Glutamatergic neuron (in vitro differentiated cells): Measurements from ENCODE around the gene TRAK1. TPM values are rescaled to one million over a fixed set of nuclear protein-coding genes. Genes with fewer than 3 reads are reported as not detected.

Source experiments
- DNase-seq: peaks from one replicate; pipeline ENCODE4 v3.0.0; 2022
- H3K27ac Mint-ChIP-seq: one replicate; pipeline ENCODE4 v1.8.0; 2020; ENCODE audit warnings: mild to moderate bottlenecking, mixed read lengths, inconsistent platforms; ENCODE audit not compliant: unreplicated experiment
- H3K27me3 Mint-ChIP-seq: one replicate; pipeline ENCODE4 v1.8.0; 2020; ENCODE audit warnings: mild to moderate bottlenecking, moderate library complexity, mixed read lengths, inconsistent platforms; ENCODE audit not compliant: unreplicated experiment
- H3K36me3 Mint-ChIP-seq: one replicate; pipeline ENCODE4 v1.8.0; 2020; ENCODE audit warnings: mild to moderate bottlenecking, mixed read lengths, inconsistent platforms; ENCODE audit not compliant: unreplicated experiment
- H3K4me1 Mint-ChIP-seq: one replicate; pipeline ENCODE4 v1.8.0; 2020; ENCODE audit warnings: mild to moderate bottlenecking, low read depth, mixed read lengths, inconsistent platforms; ENCODE audit not compliant: unreplicated experiment
- H3K4me3 Mint-ChIP-seq: one replicate; pipeline ENCODE4 v1.8.0; 2020; ENCODE audit warnings: mild to moderate bottlenecking, mixed read lengths, inconsistent platforms; ENCODE audit not compliant: unreplicated experiment
- H3K9me3 Mint-ChIP-seq: one replicate; pipeline ENCODE4 v1.8.0; 2020; ENCODE audit warnings: mild to moderate bottlenecking, moderate library complexity, mixed read lengths, inconsistent platforms; ENCODE audit not compliant: unreplicated experiment
- total RNA-seq: library from RNA; stranded (reverse); fragmentation: NEBNext Ultra II Directional; extraction: Animal tissue kit (Norgen Biotek cat#: 25700); gene quantifications from one replicate; pipeline ENCODE4 v1.2.1, GENCODE V29; 2021; ENCODE audit not compliant: unreplicated experiment
- TF ChIP-seq, protein P1 (sequence below): fragments of 200-600 bp; sonication (generic); IDR thresholded peaks from one replicate; pipeline ENCODE4 v1.5.0; 2021; ENCODE audit not compliant: partially characterized antibody, unreplicated experiment

The TRAK1 gene
- total RNA-seq, 1 donor from 2014 or later: 308 TPM

- no peaks in the 10 kb centered on the region for H3K4me1 Mint-ChIP-seq
- TF ChIP-seq, protein P1, sequence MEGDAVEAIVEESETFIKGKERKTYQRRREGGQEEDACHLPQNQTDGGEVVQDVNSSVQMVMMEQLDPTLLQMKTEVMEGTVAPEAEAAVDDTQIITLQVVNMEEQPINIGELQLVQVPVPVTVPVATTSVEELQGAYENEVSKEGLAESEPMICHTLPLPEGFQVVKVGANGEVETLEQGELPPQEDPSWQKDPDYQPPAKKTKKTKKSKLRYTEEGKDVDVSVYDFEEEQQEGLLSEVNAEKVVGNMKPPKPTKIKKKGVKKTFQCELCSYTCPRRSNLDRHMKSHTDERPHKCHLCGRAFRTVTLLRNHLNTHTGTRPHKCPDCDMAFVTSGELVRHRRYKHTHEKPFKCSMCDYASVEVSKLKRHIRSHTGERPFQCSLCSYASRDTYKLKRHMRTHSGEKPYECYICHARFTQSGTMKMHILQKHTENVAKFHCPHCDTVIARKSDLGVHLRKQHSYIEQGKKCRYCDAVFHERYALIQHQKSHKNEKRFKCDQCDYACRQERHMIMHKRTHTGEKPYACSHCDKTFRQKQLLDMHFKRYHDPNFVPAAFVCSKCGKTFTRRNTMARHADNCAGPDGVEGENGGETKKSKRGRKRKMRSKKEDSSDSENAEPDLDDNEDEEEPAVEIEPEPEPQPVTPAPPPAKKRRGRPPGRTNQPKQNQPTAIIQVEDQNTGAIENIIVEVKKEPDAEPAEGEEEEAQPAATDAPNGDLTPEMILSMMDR: no peak
- H3K27me3 Mint-ChIP-seq: peaks cover 2% of the 10 kb centered on the region
- no peak overlapping the region for H3K4me3 Mint-ChIP-seq
- no peak overlapping the region for H3K27ac Mint-ChIP-seq
- no peak for DNase-seq
- no peaks in the 10 kb centered on the region for H3K36me3 Mint-ChIP-seq
- H3K9me3 Mint-ChIP-seq: peaks cover 2% of the 10 kb centered on the region
Measured at GRCh38 chr3:42246091-42246490, 154.9 kb downstream of the TRAK1 start.

- H3K4me3 Mint-ChIP-seq: no peak overlapping the region
- TF ChIP-seq, protein P1: peak; percentile 92
- H3K36me3 Mint-ChIP-seq: no peaks in the 10 kb centered on the region
- peaks cover 2% of the 10 kb centered on the region for H3K27me3 Mint-ChIP-seq
- no peak overlapping the region for H3K27ac Mint-ChIP-seq
- H3K4me1 Mint-ChIP-seq: no peaks in the 10 kb centered on the region
- peak; percentile 73 for DNase-seq
- peaks cover 2% of the 10 kb centered on the region for H3K9me3 Mint-ChIP-seq
Measured at GRCh38 chr3:42247576-42248027, 156.4 kb downstream of the TRAK1 start.

GRCh38 chr3:42250761-42251160 lies 159.6 kb downstream of the TRAK1 start:
- TF ChIP-seq, protein P1: no peak
- no peak overlapping the region for H3K27ac Mint-ChIP-seq
- peaks cover 7% of the 10 kb centered on the region for H3K4me1 Mint-ChIP-seq
- H3K4me3 Mint-ChIP-seq: no peak overlapping the region
- peaks cover 2% of the 10 kb centered on the region for H3K9me3 Mint-ChIP-seq
- no peak for DNase-seq
- no peaks in the 10 kb centered on the region for H3K36me3 Mint-ChIP-seq
- peaks cover 2% of the 10 kb centered on the region for H3K27me3 Mint-ChIP-seq

GRCh38 chr3:42254566-42254965 lies 163.4 kb downstream of the TRAK1 start:
- DNase-seq: no peak
- Mint-ChIP-seq H3K4me3 (no peak overlapping the region), H3K27ac (no peak overlapping the region), H3K36me3 (no peaks in the 10 kb centered on the region), H3K4me1 (peaks cover 7% of the 10 kb centered on the region), H3K27me3 (peaks cover 4% of the 10 kb centered on the region), H3K9me3 (peaks cover 2% of the 10 kb centered on the region)
- TF ChIP-seq, protein P1: no peak

GRCh38 chr3:42256135-42256819 lies 165.1 kb downstream of the TRAK1 start:
- DNase-seq: no peak
- Mint-ChIP-seq H3K36me3 (no peaks in the 10 kb centered on the region), H3K9me3 (peaks cover 2% of the 10 kb centered on the region), H3K27ac (no peak overlapping the region), H3K27me3 (peaks cover 4% of the 10 kb centered on the region), H3K4me3 (no peak overlapping the region), H3K4me1 (peaks cover 7% of the 10 kb centered on the region)
- TF ChIP-seq, protein P1: no peak
